Liver (tissue), 9 donors: ENCODE measurements around the gene PREP. TPM values are rescaled to one million over a fixed set of nuclear protein-coding genes. Genes with fewer than 3 reads are reported as not detected.

Experiments
- DNase-seq: peaks from one replicate; pipeline ENCODE4 v3.0.0-alpha.2; 2017; ENCODE audit warnings: low spot score
- H3K27ac ChIP-seq, 2 donors: one replicate each; pipeline ENCODE4 v1.7.0; 2013; ENCODE audit warnings: inconsistent platforms in 2 of 2, low read length in 2 of 2, control low read depth in 1 of 2, low read depth in 1 of 2, mild to moderate bottlenecking in 1 of 2
- H3K27me3 ChIP-seq, 4 donors: one replicate each; pipeline versions ENCODE4 v1.6.1 to v1.7.0; 2013; ENCODE audit warnings: low read length in 3 of 4, inconsistent platforms in 1 of 4, mild to moderate bottlenecking in 1 of 4, moderate library complexity in 1 of 4; ENCODE audit not compliant: control insufficient read depth in 4 of 4, insufficient read depth in 4 of 4
- H3K36me3 ChIP-seq, 4 donors: one replicate each; pipeline versions ENCODE4 v1.6.1 to v1.7.0; 2013; ENCODE audit warnings: low read length in 3 of 4, mild to moderate bottlenecking in 3 of 4, low read depth in 1 of 4, moderate library complexity in 1 of 4; ENCODE audit not compliant: control insufficient read depth in 4 of 4, insufficient read depth in 3 of 4
- H3K4me1 ChIP-seq, 4 donors: one replicate each; pipeline versions ENCODE4 v1.6.1 to v1.7.0; 2013; ENCODE audit warnings: low read length in 3 of 4, mild to moderate bottlenecking in 3 of 4, moderate library complexity in 1 of 4; ENCODE audit not compliant: control insufficient read depth in 4 of 4, insufficient read depth in 4 of 4
- H3K4me3 ChIP-seq, 3 donors: one replicate each; pipeline versions ENCODE4 v1.6.1 to v1.7.0; 2013; ENCODE audit warnings: low read length in 3 of 3, control low read depth in 1 of 3, low read depth in 1 of 3, mild to moderate bottlenecking in 1 of 3
- H3K9ac ChIP-seq, 2 donors: one replicate each; pipeline ENCODE4 v1.7.0; 2013; ENCODE audit warnings: low read length in 2 of 2, mild to moderate bottlenecking in 2 of 2, moderate library complexity in 2 of 2, control low read depth in 1 of 2, low read depth in 1 of 2
- H3K9me3 ChIP-seq, 4 donors: one replicate each; pipeline versions ENCODE4 v1.6.1 to v1.7.0; 2013; ENCODE audit warnings: low read length in 3 of 4; ENCODE audit not compliant: control insufficient read depth in 4 of 4
- EGR1 ChIP-seq, 2 donors: IDR thresholded peaks; 2 replicates each; pipeline ENCODE4 v1.6.1; 2016 to 2018; ENCODE audit warnings: antibody characterized with exemption in 2 of 2, low read depth in 2 of 2
- FOXA1 ChIP-seq: IDR thresholded peaks from 2 replicates; pipeline ENCODE4 v1.6.1; 2016; ENCODE audit warnings: antibody characterized with exemption
- FOXA2 ChIP-seq: IDR thresholded peaks from 2 replicates; pipeline ENCODE4 v1.6.1; 2016; ENCODE audit warnings: antibody characterized with exemption
- RAD21 ChIP-seq, 2 donors: IDR thresholded peaks; 2 replicates each; pipeline ENCODE4 v1.6.1; 2016; ENCODE audit warnings: antibody characterized with exemption in 2 of 2, mild to moderate bottlenecking in 2 of 2
- YY1 ChIP-seq: IDR thresholded peaks from 2 replicates; pipeline ENCODE4 v1.6.1; 2016; ENCODE audit warnings: antibody characterized with exemption, mild to moderate bottlenecking
- WGBS: extraction: QIAGEN DNeasy Blood & Tissue Kit; methylation state at CpG from one replicate; pipeline ENCODE4 v1.1.7; 2013; 5-methylcytosine and 5-hydroxymethylcytosine counted together
- polyA plus RNA-seq, 2 donors: library from polyadenylated mRNA; stranded (reverse) in 1 of 2; unstranded in 1 of 2; fragments of 200-250 nt in 1 of 2; fragments of >200 nt in 1 of 2; fragmentation: Nextera tagmentation in 1 of 2; extraction: Ambion mirVana in 1 of 2; gene quantifications; one replicate each; pipeline versions ENCODE4 v1.2.1 to v1.2.3, GENCODE V29; 2013 to 2015
- total RNA-seq, 2 donors: library from RNA; depleted of rRNA; stranded (reverse); fragments of >200 nt; gene quantifications; one replicate each; pipeline ENCODE4 v1.2.3, GENCODE V29; 2014
- TF ChIP-seq, protein P1 (sequence below): IDR thresholded peaks from 2 replicates; pipeline ENCODE4 v1.6.1; 2016; ENCODE audit warnings: antibody characterized with exemption, mild to moderate bottlenecking
- TF ChIP-seq, protein P2 (sequence below): IDR thresholded peaks from 2 replicates; pipeline ENCODE4 v1.6.1; 2016; ENCODE audit warnings: antibody characterized with exemption
- TF ChIP-seq, protein P3 (sequence below): fragments of 150-350 bp; IDR thresholded peaks from 2 replicates; pipeline ENCODE4 v1.5.1; 2017; ENCODE audit warnings: improper control_type of control experiment, low read depth, low read length; ENCODE audit not compliant: missing input control
- TF ChIP-seq, protein P4 (sequence below): IDR thresholded peaks from 2 replicates; pipeline ENCODE4 v1.6.1; 2016; ENCODE audit warnings: antibody characterized with exemption
- donor health status: healthy.
- donor health status: healthy.
- donor health status: healthy.
- donor health status: healthy.
- donor health status: healthy.

The PREP gene
- total and polyA plus RNA-seq, 4 donors, result 7.3 to 17.7 (median 13.0) TPM

DNA sequence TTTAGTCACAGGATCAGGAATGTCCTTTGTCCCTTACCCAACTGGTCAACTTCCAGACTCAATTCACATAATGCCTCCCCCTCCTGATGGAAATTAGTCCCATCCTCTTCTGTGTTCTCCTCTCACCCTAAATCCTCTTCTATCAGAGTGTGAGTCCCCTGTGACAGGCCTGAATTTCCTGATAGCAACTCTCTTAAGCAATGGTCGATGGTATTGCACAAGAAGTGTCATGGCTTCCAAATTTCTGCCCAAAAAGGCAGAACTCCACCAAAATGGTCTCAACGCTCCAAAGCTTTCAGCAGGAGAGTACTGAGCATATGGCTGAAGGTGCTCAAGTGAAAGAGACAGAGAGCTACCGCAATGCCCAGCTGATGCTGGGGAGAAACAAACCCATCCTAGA is 2.4 kb downstream of the PREP start:
- 74% methylated on average over 3 of the region's 3 CpGs for WGBS
- H3K9ac ChIP-seq, result no peak overlapping the region

DNA sequence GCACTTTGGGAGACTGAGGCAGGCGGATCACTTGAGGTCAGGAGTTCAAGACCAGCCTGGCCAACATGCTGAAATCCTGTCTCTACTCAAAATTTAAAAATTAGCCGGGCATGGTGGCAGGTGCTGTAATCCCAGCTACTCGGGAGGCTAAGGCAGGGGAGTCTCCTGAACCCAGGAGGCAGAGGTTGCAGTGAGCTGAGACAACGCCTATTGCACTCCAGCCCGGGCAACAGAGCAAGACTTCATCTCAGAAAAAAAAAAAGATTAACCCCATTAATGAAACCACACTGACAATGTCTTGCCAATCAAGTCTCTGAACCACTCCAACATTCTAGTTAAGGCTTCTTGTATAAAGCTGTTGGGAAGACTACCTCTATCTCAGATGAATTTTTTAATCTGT is 4.0 kb downstream of the PREP start:
- TF ChIP-seq, protein P1, sequence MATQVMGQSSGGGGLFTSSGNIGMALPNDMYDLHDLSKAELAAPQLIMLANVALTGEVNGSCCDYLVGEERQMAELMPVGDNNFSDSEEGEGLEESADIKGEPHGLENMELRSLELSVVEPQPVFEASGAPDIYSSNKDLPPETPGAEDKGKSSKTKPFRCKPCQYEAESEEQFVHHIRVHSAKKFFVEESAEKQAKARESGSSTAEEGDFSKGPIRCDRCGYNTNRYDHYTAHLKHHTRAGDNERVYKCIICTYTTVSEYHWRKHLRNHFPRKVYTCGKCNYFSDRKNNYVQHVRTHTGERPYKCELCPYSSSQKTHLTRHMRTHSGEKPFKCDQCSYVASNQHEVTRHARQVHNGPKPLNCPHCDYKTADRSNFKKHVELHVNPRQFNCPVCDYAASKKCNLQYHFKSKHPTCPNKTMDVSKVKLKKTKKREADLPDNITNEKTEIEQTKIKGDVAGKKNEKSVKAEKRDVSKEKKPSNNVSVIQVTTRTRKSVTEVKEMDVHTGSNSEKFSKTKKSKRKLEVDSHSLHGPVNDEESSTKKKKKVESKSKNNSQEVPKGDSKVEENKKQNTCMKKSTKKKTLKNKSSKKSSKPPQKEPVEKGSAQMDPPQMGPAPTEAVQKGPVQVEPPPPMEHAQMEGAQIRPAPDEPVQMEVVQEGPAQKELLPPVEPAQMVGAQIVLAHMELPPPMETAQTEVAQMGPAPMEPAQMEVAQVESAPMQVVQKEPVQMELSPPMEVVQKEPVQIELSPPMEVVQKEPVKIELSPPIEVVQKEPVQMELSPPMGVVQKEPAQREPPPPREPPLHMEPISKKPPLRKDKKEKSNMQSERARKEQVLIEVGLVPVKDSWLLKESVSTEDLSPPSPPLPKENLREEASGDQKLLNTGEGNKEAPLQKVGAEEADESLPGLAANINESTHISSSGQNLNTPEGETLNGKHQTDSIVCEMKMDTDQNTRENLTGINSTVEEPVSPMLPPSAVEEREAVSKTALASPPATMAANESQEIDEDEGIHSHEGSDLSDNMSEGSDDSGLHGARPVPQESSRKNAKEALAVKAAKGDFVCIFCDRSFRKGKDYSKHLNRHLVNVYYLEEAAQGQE, result no peak
- Histone ChIP-seq H3K9me3 (no peaks in the 10 kb centered on the region), H3K27ac (no peak overlapping the region), H3K9ac (no peak overlapping the region), H3K4me3 (no peak overlapping the region), H3K27me3 (no peaks in the 10 kb centered on the region), H3K4me1 (peaks cover 3 to 16% (median 10%) of the 10 kb centered on the region in 4 donors), H3K36me3 (peaks cover 6 to 14% (median 10%) of the 10 kb centered on the region in 4 donors)
- DNase-seq, result no peak
- WGBS, result 88% methylated on average over 5 of the region's 5 CpGs

More for the DNA sequence above, 2.4 kb downstream of the PREP start:
- Histone ChIP-seq H3K9me3 (no peaks in the 10 kb centered on the region), H3K4me3 (no peak overlapping the region), H3K27me3 (no peaks in the 10 kb centered on the region), H3K27ac (no peak overlapping the region), H3K4me1 (peaks cover 3 to 16% (median 10%) of the 10 kb centered on the region in 4 donors), H3K36me3 (peaks cover 4 to 11% (median 9%) of the 10 kb centered on the region in 4 donors)
- DNase-seq, result no peak
- TF ChIP-seq YY1, result peak; percentile 85
- TF ChIP-seq, protein P2, sequence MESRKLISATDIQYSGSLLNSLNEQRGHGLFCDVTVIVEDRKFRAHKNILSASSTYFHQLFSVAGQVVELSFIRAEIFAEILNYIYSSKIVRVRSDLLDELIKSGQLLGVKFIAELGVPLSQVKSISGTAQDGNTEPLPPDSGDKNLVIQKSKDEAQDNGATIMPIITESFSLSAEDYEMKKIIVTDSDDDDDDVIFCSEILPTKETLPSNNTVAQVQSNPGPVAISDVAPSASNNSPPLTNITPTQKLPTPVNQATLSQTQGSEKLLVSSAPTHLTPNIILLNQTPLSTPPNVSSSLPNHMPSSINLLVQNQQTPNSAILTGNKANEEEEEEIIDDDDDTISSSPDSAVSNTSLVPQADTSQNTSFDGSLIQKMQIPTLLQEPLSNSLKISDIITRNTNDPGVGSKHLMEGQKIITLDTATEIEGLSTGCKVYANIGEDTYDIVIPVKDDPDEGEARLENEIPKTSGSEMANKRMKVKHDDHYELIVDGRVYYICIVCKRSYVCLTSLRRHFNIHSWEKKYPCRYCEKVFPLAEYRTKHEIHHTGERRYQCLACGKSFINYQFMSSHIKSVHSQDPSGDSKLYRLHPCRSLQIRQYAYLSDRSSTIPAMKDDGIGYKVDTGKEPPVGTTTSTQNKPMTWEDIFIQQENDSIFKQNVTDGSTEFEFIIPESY, result no peak

DNA sequence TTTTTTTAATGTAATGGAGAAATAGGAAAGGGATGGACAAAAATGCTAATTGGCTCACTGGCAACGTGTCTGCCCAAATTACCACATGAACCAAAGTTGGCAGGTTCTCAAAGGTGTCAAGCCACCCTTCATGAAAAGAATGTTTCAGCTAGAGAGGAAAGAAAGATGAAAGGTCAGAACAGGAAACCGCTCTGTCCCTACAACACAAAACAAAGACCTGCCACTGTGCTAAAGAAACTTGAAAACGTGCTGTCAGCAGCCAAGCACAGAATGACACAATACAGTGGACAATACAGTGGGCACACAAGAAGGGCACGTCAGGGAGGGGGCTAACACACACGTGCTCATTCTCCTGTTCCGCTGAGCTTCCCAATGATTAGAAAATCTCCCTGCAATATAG is 4.9 kb downstream of the PREP start:
- TF ChIP-seq YY1, result no peak
- TF ChIP-seq FOXA1, result no peak
- TF ChIP-seq RAD21 (IDR thresholded peaks at IDR 0.05), result no peak
- TF ChIP-seq, protein P3, sequence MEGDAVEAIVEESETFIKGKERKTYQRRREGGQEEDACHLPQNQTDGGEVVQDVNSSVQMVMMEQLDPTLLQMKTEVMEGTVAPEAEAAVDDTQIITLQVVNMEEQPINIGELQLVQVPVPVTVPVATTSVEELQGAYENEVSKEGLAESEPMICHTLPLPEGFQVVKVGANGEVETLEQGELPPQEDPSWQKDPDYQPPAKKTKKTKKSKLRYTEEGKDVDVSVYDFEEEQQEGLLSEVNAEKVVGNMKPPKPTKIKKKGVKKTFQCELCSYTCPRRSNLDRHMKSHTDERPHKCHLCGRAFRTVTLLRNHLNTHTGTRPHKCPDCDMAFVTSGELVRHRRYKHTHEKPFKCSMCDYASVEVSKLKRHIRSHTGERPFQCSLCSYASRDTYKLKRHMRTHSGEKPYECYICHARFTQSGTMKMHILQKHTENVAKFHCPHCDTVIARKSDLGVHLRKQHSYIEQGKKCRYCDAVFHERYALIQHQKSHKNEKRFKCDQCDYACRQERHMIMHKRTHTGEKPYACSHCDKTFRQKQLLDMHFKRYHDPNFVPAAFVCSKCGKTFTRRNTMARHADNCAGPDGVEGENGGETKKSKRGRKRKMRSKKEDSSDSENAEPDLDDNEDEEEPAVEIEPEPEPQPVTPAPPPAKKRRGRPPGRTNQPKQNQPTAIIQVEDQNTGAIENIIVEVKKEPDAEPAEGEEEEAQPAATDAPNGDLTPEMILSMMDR, result no peak
- no peak for TF ChIP-seq EGR1 (IDR thresholded peaks at IDR 0.05; ENCODE audit: low read depth in 2 of 2)
- TF ChIP-seq FOXA2, result no peak
- TF ChIP-seq, protein P4, sequence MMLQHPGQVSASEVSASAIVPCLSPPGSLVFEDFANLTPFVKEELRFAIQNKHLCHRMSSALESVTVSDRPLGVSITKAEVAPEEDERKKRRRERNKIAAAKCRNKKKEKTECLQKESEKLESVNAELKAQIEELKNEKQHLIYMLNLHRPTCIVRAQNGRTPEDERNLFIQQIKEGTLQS, result no peak
- 55% methylated on average over 6 of the region's 6 CpGs for WGBS
- H3K27ac ChIP-seq, result no peak overlapping the region
- peaks cover 3 to 10% (median 5%) of the 10 kb centered on the region in 4 donors for H3K4me1 ChIP-seq
- H3K36me3 ChIP-seq, result peaks cover 6 to 14% (median 10%) of the 10 kb centered on the region in 4 donors
- H3K9me3 ChIP-seq, result no peaks in the 10 kb centered on the region
- no peak for DNase-seq
- no peaks in the 10 kb centered on the region for H3K27me3 ChIP-seq
- no peak overlapping the region for H3K4me3 ChIP-seq
- H3K9ac ChIP-seq, result no peak overlapping the region
